Peyer's patch (tissue), 4 donors: ENCODE results near the gene ADGRG3. TPM values are rescaled to one million over a fixed set of nuclear protein-coding genes. Genes with fewer than 3 reads are reported as not detected.

Source experiments
- DNase-seq, 3 donors: peaks; one replicate each; pipeline ENCODE4 v3.0.0-alpha.2; 2017 to 2019
- H3K27ac ChIP-seq, 4 donors: fragments of 200-600 bp; sonication (generic); one replicate each; pipeline ENCODE4 v1.5.1; 2016 to 2019
- H3K27me3 ChIP-seq, 2 donors: fragments of 200-600 bp; sonication (generic); one replicate each; pipeline ENCODE4 v1.5.1; 2019
- H3K36me3 ChIP-seq, 3 donors: fragments of 200-600 bp; sonication (generic); one replicate each; pipeline ENCODE4 v1.5.1; 2016 to 2019
- H3K4me1 ChIP-seq, 4 donors: fragments of 200-600 bp; sonication (generic); one replicate each; pipeline ENCODE4 v1.5.1; 2016 to 2019
- H3K4me3 ChIP-seq, 4 donors: fragments of 200-600 bp; sonication (generic); 1 replicate in 3 of 4; 2 replicates in 1 of 4; pipeline ENCODE4 v1.5.1; 2016 to 2019; ENCODE audit warnings: mild to moderate bottlenecking in 1 of 4
- H3K9me3 ChIP-seq, 4 donors: fragments of 200-600 bp; sonication (generic); one replicate each; pipeline ENCODE4 v1.5.1; 2016 to 2019; ENCODE audit warnings: mild to moderate bottlenecking in 1 of 4
- CTCF ChIP-seq, 6 experiments: fragments of 450-650 bp in 4 of 6; fragments of 200-600 bp in 2 of 6; sonication (generic) in 1 of 6; IDR thresholded peaks; one replicate each; pipeline ENCODE4 v1.5.1; 2017 to 2019; ENCODE audit warnings: antibody characterized with exemption in 6 of 6, mild to moderate bottlenecking in 3 of 6, moderate library complexity in 1 of 6
- POLR2A ChIP-seq, 2 donors: fragments of 450-650 bp; IDR thresholded peaks; one replicate each; pipeline ENCODE4 v1.5.1; 2017; ENCODE audit warnings: antibody characterized with exemption in 2 of 2, mild to moderate bottlenecking in 2 of 2, moderate library complexity in 2 of 2
- total RNA-seq, 4 donors: library from RNA; depleted of rRNA; stranded (reverse); fragments of >200 nt; gene quantifications; one replicate each; pipeline ENCODE4 v1.1.0, GENCODE V29; 2016

The ADGRG3 gene
- total RNA-seq, 4 donors from 2014 or later: 0.47 to 4.1 (median 1.9) TPM

GRCh38 chr16:57649846-57650245, 18.3 kb upstream of the ADGRG3 start:
- Histone ChIP-seq H3K4me1 (peaks cover 0 to 3% (median 1%) of the 10 kb centered on the region in 4 donors), H3K27me3 (no peaks in the 10 kb centered on the region), H3K4me3 (no peak overlapping the region), H3K27ac (no peak overlapping the region), H3K36me3 (peaks cover 0 to 9% (median 0%) of the 10 kb centered on the region in 3 donors), H3K9me3 (no peaks in the 10 kb centered on the region)
- no peak for TF ChIP-seq POLR2A (IDR thresholded peaks at IDR 0.05)
- no peak for TF ChIP-seq CTCF (IDR thresholded peaks at IDR 0.05)
- no peak for DNase-seq

DNA sequence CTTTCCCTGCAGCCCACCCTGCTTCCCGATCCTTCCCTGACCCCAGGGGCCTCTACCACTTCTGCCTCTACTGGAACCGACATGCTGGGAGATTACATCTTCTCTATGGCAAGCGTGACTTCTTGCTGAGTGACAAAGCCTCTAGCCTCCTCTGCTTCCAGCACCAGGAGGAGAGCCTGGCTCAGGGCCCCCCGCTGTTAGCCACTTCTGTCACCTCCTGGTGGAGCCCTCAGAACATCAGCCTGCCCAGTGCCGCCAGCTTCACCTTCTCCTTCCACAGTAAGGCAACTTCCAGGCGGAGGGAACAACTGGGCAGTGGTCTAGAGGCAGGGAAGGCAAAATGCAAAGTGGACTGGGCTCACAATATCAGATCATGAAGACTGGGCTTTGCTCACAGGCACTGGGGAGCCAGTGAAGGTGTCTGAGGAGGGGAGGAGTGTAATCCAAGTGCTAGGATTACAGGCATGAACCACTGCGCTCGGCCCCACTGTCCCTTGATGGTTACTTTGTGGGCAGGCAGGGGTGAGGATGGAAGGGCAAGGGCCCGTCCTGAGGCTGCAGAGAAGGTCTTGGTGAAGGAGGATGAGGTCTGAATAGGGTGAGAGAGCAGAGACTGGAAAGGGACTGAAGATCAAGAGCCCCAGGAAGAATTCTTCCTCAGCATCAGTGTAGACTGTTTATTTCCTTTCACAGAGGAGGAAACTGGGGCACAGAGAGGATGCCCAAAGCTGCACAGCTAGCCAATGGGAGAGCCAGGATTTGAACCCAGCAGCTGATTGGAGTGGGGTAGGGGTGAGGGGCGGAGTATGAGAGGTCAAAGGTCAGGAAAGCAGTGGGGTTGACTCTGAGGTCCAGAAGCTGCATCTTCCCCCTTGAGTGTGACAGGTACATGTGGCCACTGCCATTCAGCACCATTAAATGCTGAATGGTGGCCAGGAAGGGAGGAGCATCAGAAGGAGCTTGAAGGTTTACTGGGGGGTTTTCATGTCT, 16.5 kb upstream of the ADGRG3 start:
- no peak overlapping the region for H3K4me3 ChIP-seq
- H3K4me1 ChIP-seq: peaks cover 0 to 3% (median 1%) of the 10 kb centered on the region in 4 donors
- DNase-seq: no peak
- H3K27me3 ChIP-seq: no peaks in the 10 kb centered on the region
- H3K9me3 ChIP-seq: no peaks in the 10 kb centered on the region
- H3K36me3 ChIP-seq: peaks cover 0 to 9% (median 0%) of the 10 kb centered on the region in 3 donors
- no peak for TF ChIP-seq POLR2A (IDR thresholded peaks at IDR 0.05)
- TF ChIP-seq CTCF (IDR thresholded peaks at IDR 0.05): no peak
- no peak overlapping the region for H3K27ac ChIP-seq

- Histone ChIP-seq H3K4me3 (no peak overlapping the region), H3K4me1 (peaks cover 0 to 3% (median under 1%) of the 10 kb centered on the region in 4 donors), H3K9me3 (no peaks in the 10 kb centered on the region), H3K27ac (no peak overlapping the region), H3K36me3 (peaks cover 0 to 9% (median 0%) of the 10 kb centered on the region in 3 donors), H3K27me3 (no peaks in the 10 kb centered on the region)
- no peak for DNase-seq
- no peak for TF ChIP-seq CTCF (IDR thresholded peaks at IDR 0.05)
- no peak for TF ChIP-seq POLR2A (IDR thresholded peaks at IDR 0.05)
Observed at GRCh38 chr16:57652695-57653471, 15.2 kb upstream of the ADGRG3 start.

GRCh38 chr16:57653936-57654335, 14.2 kb upstream of the ADGRG3 start:
- Histone ChIP-seq H3K9me3 (no peaks in the 10 kb centered on the region), H3K27ac (no peak overlapping the region), H3K4me1 (peaks cover 0 to under 1% (median 0%) of the 10 kb centered on the region in 4 donors), H3K27me3 (no peaks in the 10 kb centered on the region), H3K36me3 (peaks cover 0 to 9% (median 0%) of the 10 kb centered on the region in 3 donors), H3K4me3 (no peak overlapping the region)
- no peak for TF ChIP-seq CTCF (IDR thresholded peaks at IDR 0.05)
- no peak for TF ChIP-seq POLR2A (IDR thresholded peaks at IDR 0.05)
- no peak for DNase-seq

DNA sequence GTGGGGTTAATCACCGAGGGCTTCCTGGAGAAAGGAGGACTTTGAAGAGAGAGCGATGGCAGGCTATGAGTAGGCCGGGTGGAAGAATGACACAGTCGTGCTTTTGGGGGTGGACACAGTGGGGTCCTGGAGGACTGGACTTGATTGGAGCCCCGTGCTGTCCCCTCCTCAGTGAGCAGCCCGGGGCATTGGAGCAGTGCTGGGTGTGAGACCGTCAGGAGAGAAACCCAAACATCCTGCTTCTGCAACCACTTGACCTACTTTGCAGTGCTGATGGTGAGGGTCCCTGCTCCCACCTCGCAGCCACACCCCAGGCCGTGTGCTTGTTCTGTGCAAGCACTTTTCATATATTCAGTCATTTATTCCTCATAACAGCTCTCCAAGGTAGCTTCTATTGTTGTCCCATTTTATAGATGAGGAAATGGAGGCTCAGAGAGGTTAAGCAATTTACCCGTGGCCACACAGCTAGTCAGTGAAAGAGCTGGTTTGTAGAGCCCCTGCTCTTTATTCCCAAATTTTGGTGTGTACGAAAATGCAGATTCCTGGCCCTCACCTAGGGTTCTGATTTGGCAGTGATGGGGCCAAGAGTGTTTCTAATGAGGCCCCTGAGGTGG, 11.7 kb upstream of the ADGRG3 start:
- no peak for TF ChIP-seq CTCF (IDR thresholded peaks at IDR 0.05)
- no peak for TF ChIP-seq POLR2A (IDR thresholded peaks at IDR 0.05)
- no peaks in the 10 kb centered on the region for H3K27me3 ChIP-seq
- DNase-seq: no peak
- no peaks in the 10 kb centered on the region for H3K4me1 ChIP-seq
- no peaks in the 10 kb centered on the region for H3K9me3 ChIP-seq
- no peak overlapping the region for H3K4me3 ChIP-seq
- H3K27ac ChIP-seq: no peak overlapping the region
- peaks cover 0 to 15% (median 0%) of the 10 kb centered on the region in 3 donors for H3K36me3 ChIP-seq
